NCI-H2107 treated with DMSO at 0.1 percent for 48 hours (cell line): ENCODE measurements around the gene METTL22.

ENCODE experiments used
- DNase-seq: peaks from one replicate; lab custom pipeline; 2025; ENCODE audit not compliant: unreplicated experiment; lab: John Stamatoyannopoulos, UW

Gene METTL22

GRCh38 chr16:8663192-8664089, 41.9 kb downstream of the METTL22 start:
- no peak for DNase-seq

- DNase-seq, result no peak
Observed at GRCh38 chr16:8665529-8665928, 44.0 kb downstream of the METTL22 start.

GRCh38 chr16:8667492-8667891, 46.0 kb downstream of the METTL22 start:
- no peak for DNase-seq

- no peak for DNase-seq
Observed at GRCh38 chr16:8668113-8668512, 46.6 kb downstream of the METTL22 start.

GRCh38 chr16:8669481-8669880, 48.0 kb downstream of the METTL22 start:
- DNase-seq, result no peak

GRCh38 chr16:8670014-8670560, 48.6 kb downstream of the METTL22 start:
- no peak for DNase-seq

- DNase-seq, result no peak
Observed at GRCh38 chr16:8673611-8674412, 52.3 kb downstream of the METTL22 start.

GRCh38 chr16:8674413-8675022, 53.0 kb downstream of the METTL22 start, which contains the start of gene ABAT:
ABAT (plus strand) TSS chr16:8674617; CDS start chr16:8735740, 61,123 bp downstream.
- no peak for DNase-seq

- DNase-seq, result no peak
Observed at GRCh38 chr16:8675183-8676159, 54.0 kb downstream of the METTL22 start.

GRCh38 chr16:8676160-8676547, 54.7 kb downstream of the METTL22 start:
- DNase-seq, result no peak

GRCh38 chr16:8676737-8677375, 55.4 kb downstream of the METTL22 start:
- DNase-seq, result no peak

- no peak for DNase-seq
Observed at GRCh38 chr16:8677481-8677880, 56.0 kb downstream of the METTL22 start.

GRCh38 chr16:8678068-8678927, 56.8 kb downstream of the METTL22 start:
- no peak for DNase-seq

- DNase-seq, result no peak
Observed at GRCh38 chr16:8679151-8679550, 57.7 kb downstream of the METTL22 start.

- DNase-seq, result no peak
Observed at GRCh38 chr16:8682551-8683259, 61.2 kb downstream of the METTL22 start.

- no peak for DNase-seq
Observed at GRCh38 chr16:8683640-8684039, 62.1 kb downstream of the METTL22 start.

- DNase-seq, result no peak
Observed at GRCh38 chr16:8685617-8686016, 64.1 kb downstream of the METTL22 start.

- DNase-seq, result no peak
Observed at GRCh38 chr16:8686031-8686621, 64.6 kb downstream of the METTL22 start.
